Measurements from ENCODE around the gene CPE. TPM values are rescaled to one million over a fixed set of nuclear protein-coding genes. Genes with fewer than 3 reads are reported as not detected.

Gene CPE
- total and polyA plus RNA-seq, 12 donors, result 16.9 to 57.6 (median 26.6) TPM

- Histone ChIP-seq H3K27me3 (peaks cover 0 to 24% (median 7%) of the 10 kb centered on the region in 7 donors), H3K36me3 (no peaks in the 10 kb centered on the region), H3K4me3 (no peak overlapping the region), H3K9me3 (no peaks in the 10 kb centered on the region), H3K4me1 (peaks cover 0 to 28% (median 0%) of the 10 kb centered on the region in 9 donors), H3K27ac (no peak overlapping the region)
- DNase-seq, result no peak
- no peak for ATAC-seq
- 88 to 89% methylated on average over 7 of the region's 7 CpGs for WGBS, 2 donors
- no peak for TF ChIP-seq CTCF (IDR thresholded peaks at IDR 0.05)
- intact Hi-C loops (cut with DNase I), result loop anchor here in 1 of 10 donors (10.0 kb wide), 1 partner anchor 104 kb away; no protein-coding TSS in a partner anchor
Observed at GRCh38 chr4:165360985-165361670, 17.7 kb upstream of the CPE start.

- Histone ChIP-seq H3K27me3 (peaks cover 0 to 24% (median 7%) of the 10 kb centered on the region in 7 donors), H3K4me3 (no peak overlapping the region), H3K36me3 (no peaks in the 10 kb centered on the region), H3K9me3 (no peaks in the 10 kb centered on the region), H3K4me1 (peaks cover 0 to 28% (median 0%) of the 10 kb centered on the region in 9 donors), H3K27ac (no peak overlapping the region)
- WGBS, 2 donors, result 75 to 85% methylated on average over 2 of the region's 2 CpGs
- ATAC-seq, result no peak
- TF ChIP-seq CTCF (IDR thresholded peaks at IDR 0.05), result no peak
- intact Hi-C loops (cut with DNase I), result loop anchor here in 1 of 10 donors (10.0 kb wide), 1 partner anchor 103 kb away; no protein-coding TSS in a partner anchor
- no peak for DNase-seq
Observed at GRCh38 chr4:165361810-165362209, 17.0 kb upstream of the CPE start.

- Histone ChIP-seq H3K4me1 (peaks cover 0 to 15% (median 0%) of the 10 kb centered on the region in 9 donors), H3K4me3 (no peak overlapping the region), H3K27ac (no peak overlapping the region), H3K27me3 (peaks cover 0 to 9% (median 0%) of the 10 kb centered on the region in 7 donors), H3K36me3 (no peaks in the 10 kb centered on the region), H3K9me3 (no peaks in the 10 kb centered on the region)
- no peak for DNase-seq
- 57 to 64% methylated on average over 2 of the region's 2 CpGs for WGBS, 2 donors
- TF ChIP-seq CTCF (IDR thresholded peaks at IDR 0.05), result no peak
- no peak for ATAC-seq
- intact Hi-C loops (cut with DNase I), result loop anchor here in 1 of 10 donors (10.0 kb wide), 1 partner anchor 100 kb away; no protein-coding TSS in a partner anchor
Observed at GRCh38 chr4:165364452-165365080, 14.2 kb upstream of the CPE start.

- Histone ChIP-seq H3K4me3 (no peak overlapping the region), H3K36me3 (no peaks in the 10 kb centered on the region), H3K4me1 (no peaks in the 10 kb centered on the region), H3K9me3 (no peaks in the 10 kb centered on the region), H3K27me3 (peaks cover 0 to 3% (median 0%) of the 10 kb centered on the region in 7 donors), H3K27ac (no peak overlapping the region)
- intact Hi-C loops (cut with DNase I), result loop anchor here in 1 of 10 donors (10.0 kb wide), 1 partner anchor 98 kb away; no protein-coding TSS in a partner anchor
- TF ChIP-seq CTCF (IDR thresholded peaks at IDR 0.05), result no peak
- ATAC-seq, result no peak
- 88% methylated on average over 4 of the region's 4 CpGs for WGBS, 2 donors
- DNase-seq, result no peak
Observed at GRCh38 chr4:165367040-165367439, 11.8 kb upstream of the CPE start.

All from heart right ventricle (tissue), 16 donors.